SU-DHL-6 (cell line): ENCODE measurements around the gene LSS.

Experiments
- EZH2phosphoT487 ChIP-seq: fragments of 200-600 bp; sonication (generic), shearing (Covaris generic); conservative IDR thresholded peaks from 2 replicates; pipeline ENCODE4 v1.6.1; 2018; ENCODE audit warnings: mild to moderate bottlenecking, antibody characterized with exemption, low read length, moderate library complexity, mixed read lengths
- TF ChIP-seq, protein P1 (sequence below): fragments of 200-600 bp; sonication (generic); IDR thresholded peaks from one replicate; pipeline ENCODE4 v1.5.1; 2017; ENCODE audit warnings: antibody characterized with exemption, mild to moderate bottlenecking, low read length, moderate library complexity; ENCODE audit not compliant: insufficient read depth, poor library complexity, severe bottlenecking

DNA sequence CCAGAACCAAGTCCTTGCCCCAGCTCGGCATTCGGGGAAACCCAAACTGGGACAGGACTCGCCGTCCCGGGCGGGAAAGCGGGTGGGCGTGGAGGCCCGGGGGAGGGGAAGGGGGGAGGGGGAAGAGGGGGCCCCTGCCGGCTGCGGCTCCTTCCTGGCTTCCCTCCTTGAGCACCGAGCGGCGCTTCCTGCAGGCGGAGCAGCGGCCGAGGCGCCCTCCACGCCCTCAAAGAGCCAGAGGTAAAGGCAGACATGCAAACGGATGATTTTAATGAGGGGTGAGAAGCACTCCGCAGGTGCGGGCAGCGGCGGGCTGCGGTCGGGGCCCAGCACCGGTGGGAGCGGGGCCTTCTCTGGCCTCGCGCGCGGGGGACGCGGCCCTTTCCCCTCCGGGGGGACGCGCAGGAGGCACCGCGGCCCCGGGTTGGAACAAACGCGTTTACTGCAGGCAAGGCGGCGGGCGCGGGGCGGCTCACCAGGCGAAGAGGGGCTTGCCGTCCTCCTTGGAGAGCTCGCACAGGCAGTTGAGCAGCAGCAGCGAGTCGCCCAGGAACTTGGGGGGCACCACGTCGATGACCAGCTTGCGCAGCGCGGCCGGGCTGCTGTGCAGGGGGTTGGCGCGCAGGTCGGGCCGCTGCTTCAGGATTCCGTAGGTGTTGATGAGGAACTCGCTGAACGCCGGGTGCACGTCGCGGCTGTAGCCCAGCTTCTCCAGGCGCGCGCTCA lies 67.5 kb downstream of the LSS start:
- TF ChIP-seq, protein P1, sequence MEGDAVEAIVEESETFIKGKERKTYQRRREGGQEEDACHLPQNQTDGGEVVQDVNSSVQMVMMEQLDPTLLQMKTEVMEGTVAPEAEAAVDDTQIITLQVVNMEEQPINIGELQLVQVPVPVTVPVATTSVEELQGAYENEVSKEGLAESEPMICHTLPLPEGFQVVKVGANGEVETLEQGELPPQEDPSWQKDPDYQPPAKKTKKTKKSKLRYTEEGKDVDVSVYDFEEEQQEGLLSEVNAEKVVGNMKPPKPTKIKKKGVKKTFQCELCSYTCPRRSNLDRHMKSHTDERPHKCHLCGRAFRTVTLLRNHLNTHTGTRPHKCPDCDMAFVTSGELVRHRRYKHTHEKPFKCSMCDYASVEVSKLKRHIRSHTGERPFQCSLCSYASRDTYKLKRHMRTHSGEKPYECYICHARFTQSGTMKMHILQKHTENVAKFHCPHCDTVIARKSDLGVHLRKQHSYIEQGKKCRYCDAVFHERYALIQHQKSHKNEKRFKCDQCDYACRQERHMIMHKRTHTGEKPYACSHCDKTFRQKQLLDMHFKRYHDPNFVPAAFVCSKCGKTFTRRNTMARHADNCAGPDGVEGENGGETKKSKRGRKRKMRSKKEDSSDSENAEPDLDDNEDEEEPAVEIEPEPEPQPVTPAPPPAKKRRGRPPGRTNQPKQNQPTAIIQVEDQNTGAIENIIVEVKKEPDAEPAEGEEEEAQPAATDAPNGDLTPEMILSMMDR, result no peak
- TF ChIP-seq EZH2phosphoT487, result no peak
